GM21529 (cell line): ENCODE results near the gene RPS6KA2.
A peak's percentile ranks its signal among the peaks of the same experiment; 100 is the strongest.

ENCODE experiments used
- ATAC-seq: cut with Tn5 transposase; IDR thresholded peaks from one replicate; pipeline ENCODE4 v1.9.1; 2021; ENCODE audit not compliant: unreplicated experiment

The RPS6KA2 gene

DNA sequence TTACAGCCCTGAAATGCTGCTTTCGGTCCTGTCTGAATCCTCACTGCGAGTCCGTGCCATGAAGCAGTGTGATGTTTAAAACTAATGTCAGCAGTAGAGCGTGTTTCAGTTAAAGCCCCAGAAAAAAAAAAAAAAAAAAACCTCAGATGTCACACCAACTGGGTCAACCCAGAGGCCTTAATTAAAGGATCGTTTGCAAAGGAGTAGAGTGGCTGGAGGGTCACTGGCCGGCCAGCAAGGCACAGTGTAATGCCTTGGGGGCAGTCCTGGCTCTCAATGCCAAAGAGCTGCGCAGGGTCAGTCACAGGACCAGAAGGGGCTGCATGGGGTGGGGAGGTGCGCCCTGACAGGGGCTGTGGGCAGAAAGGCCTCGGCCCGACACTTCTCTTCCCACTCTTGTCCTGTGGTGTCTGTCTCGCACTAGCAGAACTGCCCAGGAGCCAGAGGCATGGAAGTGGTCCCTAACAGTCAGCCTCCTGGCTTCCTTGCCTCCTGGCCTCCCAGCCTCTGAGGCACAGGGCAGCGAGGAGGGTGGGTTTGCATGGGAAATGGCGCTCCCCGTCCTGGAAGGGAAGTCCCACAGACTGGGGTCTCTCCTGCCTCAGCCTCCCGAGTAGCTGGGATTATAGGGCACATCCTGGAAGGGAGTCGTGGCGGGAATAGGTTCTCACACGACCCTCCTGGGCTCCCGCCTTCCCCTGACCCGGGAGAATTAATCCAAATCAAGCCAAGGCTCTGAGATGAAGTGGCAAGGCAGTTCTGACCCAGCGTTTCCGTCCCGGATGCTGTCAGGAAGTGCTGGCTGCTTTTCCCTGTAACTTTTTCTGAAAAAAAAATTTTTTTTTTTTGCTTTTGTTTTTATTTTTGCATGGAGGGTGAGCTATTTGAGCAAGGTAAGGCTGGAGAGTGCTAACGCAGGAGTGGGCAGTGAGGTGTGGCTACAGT, 190.6 kb downstream of the RPS6KA2 start:
- no peak for ATAC-seq

GRCh38 chr6:166435574-166435973, 191.5 kb downstream of the RPS6KA2 start:
- ATAC-seq: peak; percentile 47

- no peak for ATAC-seq
Observed at GRCh38 chr6:166434336-166434735, 192.7 kb downstream of the RPS6KA2 start.

DNA sequence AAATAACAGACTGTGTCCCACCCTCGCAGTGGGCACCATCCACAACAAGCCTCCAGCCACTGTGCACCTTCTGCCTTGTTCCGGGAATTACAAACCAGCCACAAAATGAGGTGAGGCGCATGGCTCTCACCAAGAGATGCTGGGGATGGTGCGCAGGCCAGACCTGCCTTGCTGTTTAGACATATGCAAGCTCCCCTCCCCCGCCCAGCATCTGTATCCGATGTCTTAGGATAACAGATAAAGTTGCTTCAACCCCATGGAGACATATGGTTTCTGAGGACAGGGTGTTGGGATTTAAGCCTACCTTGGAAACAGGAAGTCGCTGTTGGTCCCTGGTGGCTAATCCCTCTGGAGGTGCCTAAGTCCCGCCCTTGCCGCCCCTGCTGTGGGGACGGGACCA, 194.0 kb downstream of the RPS6KA2 start:
- ATAC-seq: no peak

- no peak for ATAC-seq
Observed at GRCh38 chr6:166430269-166430668, 196.8 kb downstream of the RPS6KA2 start.

- ATAC-seq: no peak
Observed at GRCh38 chr6:166424431-166424830, 202.6 kb downstream of the RPS6KA2 start.

- no peak for ATAC-seq
Observed at GRCh38 chr6:166423781-166424180, 203.3 kb downstream of the RPS6KA2 start.

GRCh38 chr6:166423051-166423745, 203.9 kb downstream of the RPS6KA2 start:
- ATAC-seq: no peak

DNA sequence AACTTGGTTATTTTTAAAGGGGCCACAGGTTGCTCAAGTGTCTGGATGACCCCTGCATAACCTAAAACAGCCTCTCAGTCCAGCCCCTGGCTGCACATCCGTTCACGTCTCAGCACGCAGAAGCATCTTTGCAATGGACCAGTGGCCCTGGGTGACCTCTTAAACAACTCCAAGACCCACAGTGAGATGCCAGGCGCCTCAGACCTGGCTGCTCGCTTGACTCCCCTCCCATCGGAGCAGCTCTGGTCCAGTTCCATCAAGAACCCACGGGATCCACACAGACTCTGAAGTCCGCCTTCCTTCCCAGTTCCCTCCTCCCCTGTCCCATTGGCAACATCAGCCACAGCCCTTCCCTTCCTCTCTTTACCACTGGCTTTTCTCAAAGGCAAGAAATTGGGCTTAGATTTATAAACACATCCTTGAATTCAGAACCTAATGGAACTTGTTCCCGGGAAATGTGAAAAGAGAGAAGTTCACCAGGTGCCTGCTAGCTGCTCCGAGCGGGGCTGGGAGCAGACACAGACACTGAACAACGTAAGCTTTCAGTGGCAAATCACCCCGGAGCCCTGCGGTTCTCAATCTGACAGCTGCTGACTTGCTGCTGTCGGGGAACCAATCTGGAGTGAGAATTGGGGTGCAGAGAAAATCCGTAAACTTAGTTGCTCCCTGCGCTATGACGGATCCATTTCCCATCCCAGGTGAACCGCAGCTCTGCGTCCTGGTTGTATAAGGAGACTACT, 204.7 kb downstream of the RPS6KA2 start:
- ATAC-seq: no peak

DNA sequence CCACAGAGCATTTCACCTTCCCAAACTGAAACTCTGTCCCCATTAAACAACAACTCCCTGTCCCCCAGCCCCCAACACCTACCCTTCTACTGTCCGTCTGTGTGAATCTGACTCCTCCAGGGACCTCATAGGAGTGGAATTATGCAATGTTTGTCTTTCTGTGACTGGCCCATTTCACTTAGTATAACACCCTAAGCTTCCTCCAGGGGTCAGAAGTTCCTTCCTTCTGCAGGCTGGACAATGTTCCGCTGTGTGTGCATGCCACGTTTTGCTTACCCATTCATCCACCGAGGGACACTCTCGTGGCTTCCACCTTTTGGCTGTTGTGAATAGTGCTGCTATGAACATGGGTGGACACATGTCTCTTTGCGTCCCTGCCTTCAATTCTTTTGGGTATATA, 206.7 kb downstream of the RPS6KA2 start:
- no peak for ATAC-seq

DNA sequence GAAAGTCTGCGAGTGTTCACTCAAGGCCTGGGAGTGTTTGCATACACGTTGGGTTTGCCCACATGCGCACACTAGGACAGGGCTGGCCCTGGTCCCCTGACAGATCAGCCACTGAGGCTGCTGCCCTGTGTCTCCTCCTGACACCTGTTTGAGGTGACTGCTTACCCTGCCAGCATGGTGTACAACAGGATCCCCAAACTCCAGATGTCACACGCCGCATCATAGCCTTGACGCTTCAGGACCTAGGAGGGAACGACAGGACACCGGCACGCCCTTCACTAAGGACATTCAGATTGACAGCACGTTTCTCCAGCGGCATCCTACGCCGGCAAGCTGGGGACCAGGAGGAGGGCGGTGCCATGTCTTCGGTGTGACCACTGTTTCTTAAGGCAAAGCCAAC, 207.3 kb downstream of the RPS6KA2 start:
- no peak for ATAC-seq

DNA sequence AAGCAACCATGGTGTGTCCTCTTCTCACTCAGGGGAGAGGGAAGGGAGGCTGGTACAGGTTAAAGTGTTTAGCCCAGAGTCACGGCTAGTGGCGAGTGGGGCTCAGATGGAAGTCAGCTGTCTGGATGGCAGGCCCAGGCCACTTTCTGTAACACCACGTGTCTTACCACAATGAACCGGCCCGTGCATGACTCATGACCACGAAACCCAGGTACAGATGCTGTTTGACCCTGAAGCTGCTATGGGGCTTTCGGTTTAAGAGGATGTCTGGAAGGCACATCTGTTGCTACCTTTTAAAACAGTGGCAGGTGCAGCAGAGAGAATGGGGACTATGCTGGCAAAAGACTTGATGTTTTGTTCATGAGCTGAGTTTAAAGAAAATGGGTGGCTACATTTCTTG, 207.8 kb downstream of the RPS6KA2 start:
- ATAC-seq: peak; percentile 94

DNA sequence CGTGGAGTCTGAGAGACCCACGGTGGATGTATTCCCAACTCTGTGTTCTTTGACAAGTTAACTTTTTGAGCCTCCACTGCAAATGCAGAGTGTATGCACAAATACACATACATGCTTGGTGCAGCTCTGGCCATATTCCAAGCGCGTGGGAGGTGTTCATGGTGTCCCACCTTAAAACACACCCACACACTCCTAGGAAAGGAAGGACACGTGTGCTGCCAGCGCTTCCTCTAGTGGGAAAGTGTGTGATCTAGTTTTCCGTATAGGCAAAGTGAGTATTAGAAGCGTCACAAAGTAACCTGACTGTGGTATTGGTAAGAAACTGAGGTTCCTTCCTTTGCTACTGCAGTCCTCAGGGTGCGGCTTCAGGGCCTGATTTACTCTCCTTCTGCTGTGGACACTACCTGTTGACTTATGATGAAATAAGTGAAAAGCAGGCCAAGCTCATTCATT, 208.3 kb downstream of the RPS6KA2 start:
- no peak for ATAC-seq

GRCh38 chr6:166417285-166417691, 209.8 kb downstream of the RPS6KA2 start:
- ATAC-seq: no peak

DNA sequence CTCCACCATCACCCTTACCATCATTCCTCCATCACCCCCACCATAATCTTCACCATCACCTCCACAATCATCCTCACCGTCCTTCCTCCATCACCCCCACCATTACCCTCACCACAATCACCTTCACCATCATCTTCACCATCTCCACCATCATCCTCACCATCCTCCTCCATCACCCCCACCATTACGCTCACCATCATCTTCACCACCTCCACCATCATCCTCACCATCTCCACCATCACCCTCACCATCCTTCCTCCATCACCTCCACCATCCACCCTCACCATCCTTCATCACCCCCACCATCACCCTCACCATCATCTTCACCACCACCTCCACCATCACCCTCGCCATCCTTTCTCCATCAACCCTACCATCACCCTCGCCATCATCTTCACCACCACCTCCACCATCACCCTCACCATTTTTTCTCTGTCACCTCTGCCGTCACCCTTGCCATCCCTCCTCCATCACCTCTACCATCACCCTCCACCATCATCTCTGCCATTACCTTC, 211.2 kb downstream of the RPS6KA2 start:
- no peak for ATAC-seq

DNA sequence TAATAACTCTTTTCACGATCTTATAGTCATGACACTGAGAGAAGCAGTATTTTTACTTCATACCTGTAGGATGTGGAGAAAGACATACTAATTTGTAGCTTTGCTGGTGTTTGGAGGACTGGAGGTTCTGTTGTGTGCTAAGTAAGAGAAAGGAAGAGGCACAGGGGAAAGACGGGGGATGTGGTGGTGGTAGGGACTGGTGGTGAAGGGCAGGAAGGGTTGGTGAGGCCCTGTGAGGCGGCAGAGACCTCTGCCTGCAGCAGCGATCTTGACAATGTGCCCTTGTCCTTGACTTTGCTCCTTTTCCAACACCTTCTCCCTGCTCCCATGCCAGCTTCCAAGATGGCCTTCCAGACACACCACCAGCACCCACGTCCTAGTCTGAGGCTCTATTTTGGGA, 211.7 kb downstream of the RPS6KA2 start:
- no peak for ATAC-seq

DNA sequence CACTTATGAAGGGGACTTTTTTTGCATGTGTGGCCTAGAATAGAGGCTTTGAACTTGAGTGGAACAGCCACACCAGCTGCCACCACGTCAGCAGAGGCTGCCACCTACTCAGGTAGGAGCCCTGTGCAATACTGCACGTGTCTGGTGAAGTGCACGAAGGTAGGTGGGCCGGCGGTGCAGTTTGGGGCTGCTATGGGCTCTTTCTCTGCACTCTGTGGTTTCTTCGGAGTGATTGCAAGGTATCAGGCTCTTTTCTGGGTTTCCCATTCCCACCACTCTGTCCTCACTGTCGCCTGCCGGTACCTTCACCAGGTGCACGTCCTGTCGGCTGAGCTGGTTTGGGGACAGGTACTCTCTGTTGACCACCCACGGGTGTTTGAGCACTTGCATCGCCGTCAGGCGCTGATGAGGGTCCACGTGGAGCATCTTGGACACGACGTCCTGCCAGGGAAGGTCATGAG, 213.5 kb downstream of the RPS6KA2 start:
- no peak for ATAC-seq

DNA sequence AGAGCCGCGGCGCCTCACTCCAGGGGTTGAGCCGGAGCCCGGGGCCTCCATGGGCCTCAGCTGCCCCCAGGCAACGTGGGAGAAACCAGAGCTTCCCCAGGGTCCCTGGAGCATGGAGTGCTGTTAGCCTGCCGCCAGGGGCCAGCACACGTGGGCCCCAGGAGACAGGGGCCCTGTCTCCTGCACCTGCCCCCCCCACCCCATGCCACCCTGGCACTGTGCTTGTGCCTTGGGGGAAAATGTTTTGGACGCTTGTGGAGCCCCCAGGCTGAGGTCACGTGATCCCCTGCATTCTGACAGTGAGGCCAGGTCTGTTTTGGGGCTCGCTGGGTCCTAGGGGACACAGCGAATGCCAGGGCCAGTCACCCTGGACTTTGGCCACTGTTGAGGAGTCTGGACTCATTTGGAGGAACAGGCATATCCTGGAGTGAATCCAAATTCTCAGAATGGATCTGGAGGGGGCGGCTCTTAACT, 214.1 kb downstream of the RPS6KA2 start:
- ATAC-seq: no peak

DNA sequence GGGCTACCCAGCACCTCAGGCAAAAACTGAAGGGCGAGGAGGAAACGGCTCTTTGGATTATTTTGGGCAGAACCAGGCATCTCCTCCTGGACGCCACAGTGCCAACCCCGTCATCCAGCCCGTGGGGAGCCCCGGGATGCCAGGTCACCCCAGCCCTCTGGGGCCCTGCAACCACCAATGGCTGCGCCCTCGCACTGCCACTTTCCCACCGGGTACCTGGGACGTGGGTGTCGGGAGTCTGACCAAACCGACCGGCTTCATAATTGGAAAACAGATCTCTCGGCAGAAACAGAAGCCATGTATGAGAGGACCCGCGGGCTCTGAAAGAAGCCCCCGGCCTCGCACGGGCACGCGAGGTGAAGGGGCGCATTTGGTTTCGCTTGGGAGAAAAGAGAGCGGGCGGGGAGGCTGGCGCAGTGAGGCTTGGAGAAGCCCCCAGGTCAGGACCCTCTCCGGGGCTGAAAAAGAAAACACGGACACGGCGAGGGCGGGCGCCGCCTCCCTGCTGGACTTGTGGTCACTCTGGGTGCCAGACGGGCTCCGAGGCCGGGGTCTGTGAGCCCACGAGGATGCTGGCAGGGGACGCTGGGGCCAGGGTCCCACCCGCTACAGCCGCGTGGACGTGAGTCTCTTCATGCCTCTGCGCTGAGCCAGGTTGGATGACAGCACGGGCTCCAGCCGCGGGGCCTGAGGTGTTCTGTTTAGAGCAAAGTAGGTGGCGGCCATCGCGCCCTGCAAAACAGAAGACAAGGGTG, 214.7 kb downstream of the RPS6KA2 start:
- ATAC-seq: no peak

- no peak for ATAC-seq
Observed at GRCh38 chr6:166411721-166412151, 215.3 kb downstream of the RPS6KA2 start.
